ENCODE measurements around the gene GULP1. TPM values are rescaled to one million over a fixed set of nuclear protein-coding genes. Genes with fewer than 3 reads are reported as not detected.

The GULP1 gene
- total RNA-seq, 1 donor from 2014 or later: not detected

DNA sequence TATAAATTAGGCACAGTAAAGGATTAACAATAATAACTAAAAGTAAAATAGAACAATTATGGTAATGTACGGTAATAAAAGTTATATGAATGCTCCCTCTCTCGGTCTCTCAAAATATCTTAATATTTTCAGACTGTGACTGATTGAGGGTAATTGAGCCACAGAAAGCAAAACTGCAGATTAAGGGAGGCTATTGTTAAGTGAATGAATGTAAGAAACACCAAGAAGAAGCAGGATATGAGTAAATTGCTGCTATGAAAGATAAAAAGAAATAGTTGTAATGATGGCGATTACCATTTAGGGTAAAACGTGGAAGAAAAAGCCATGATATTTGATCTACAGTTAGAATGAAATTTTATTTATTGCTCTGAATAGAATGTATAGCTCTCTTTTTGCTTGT, 24.1 kb downstream of the GULP1 start:
- H3K4me1 Mint-ChIP-seq: no peaks in the 10 kb centered on the region
- TF ChIP-seq, protein P1, sequence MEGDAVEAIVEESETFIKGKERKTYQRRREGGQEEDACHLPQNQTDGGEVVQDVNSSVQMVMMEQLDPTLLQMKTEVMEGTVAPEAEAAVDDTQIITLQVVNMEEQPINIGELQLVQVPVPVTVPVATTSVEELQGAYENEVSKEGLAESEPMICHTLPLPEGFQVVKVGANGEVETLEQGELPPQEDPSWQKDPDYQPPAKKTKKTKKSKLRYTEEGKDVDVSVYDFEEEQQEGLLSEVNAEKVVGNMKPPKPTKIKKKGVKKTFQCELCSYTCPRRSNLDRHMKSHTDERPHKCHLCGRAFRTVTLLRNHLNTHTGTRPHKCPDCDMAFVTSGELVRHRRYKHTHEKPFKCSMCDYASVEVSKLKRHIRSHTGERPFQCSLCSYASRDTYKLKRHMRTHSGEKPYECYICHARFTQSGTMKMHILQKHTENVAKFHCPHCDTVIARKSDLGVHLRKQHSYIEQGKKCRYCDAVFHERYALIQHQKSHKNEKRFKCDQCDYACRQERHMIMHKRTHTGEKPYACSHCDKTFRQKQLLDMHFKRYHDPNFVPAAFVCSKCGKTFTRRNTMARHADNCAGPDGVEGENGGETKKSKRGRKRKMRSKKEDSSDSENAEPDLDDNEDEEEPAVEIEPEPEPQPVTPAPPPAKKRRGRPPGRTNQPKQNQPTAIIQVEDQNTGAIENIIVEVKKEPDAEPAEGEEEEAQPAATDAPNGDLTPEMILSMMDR (IDR thresholded peaks at IDR 0.05): no peak
- DNase-seq (no peak), ATAC-seq (ENCODE audit: low read depth) (no peak)
- ChIA-PET POLR2A (no interaction called here), CTCF (no interaction called here)
- peaks cover 7% of the 10 kb centered on the region for H3K9me3 Mint-ChIP-seq
- no peaks in the 10 kb centered on the region for H3K27me3 Mint-ChIP-seq
- no peak overlapping the region for H3K4me3 Mint-ChIP-seq
- intact Hi-C loops (cut with micrococcal nuclease): no loop called here
- no peaks in the 10 kb centered on the region for H3K36me3 Mint-ChIP-seq (ENCODE audit: low read depth)
- no peak overlapping the region for H3K27ac Mint-ChIP-seq

DNA sequence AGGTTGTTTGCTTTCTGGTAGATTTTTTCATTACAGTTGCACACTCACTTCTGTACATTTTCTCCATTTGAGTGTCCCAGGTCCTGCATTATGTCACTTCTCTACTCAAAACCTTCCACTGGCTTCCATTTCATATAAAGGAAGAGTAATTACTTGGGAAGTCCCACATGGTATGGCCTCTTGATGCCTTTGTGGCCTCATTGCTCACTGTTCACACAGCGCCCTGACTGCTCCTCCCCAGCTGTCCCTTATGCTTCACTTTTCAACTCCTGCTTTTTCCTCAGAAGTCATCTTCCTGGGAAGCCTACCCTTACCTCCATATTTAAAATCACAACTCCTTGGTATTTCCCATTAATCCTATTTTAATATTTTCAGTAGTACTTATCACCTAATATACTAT, 24.7 kb downstream of the GULP1 start:
- CTCF ChIA-PET: no interaction called here
- H3K36me3 Mint-ChIP-seq (ENCODE audit: low read depth): no peaks in the 10 kb centered on the region
- no peaks in the 10 kb centered on the region for H3K4me1 Mint-ChIP-seq
- POLR2A ChIA-PET: no interaction called here
- ATAC-seq (ENCODE audit: low read depth): no peak
- H3K4me3 Mint-ChIP-seq: no peak overlapping the region
- no peaks in the 10 kb centered on the region for H3K27me3 Mint-ChIP-seq
- H3K27ac Mint-ChIP-seq: no peak overlapping the region
- intact Hi-C loops (cut with micrococcal nuclease): no loop called here
- H3K9me3 Mint-ChIP-seq: peaks cover 7% of the 10 kb centered on the region
- TF ChIP-seq, protein P1 (IDR thresholded peaks at IDR 0.05): no peak
- no peak for DNase-seq

DNA sequence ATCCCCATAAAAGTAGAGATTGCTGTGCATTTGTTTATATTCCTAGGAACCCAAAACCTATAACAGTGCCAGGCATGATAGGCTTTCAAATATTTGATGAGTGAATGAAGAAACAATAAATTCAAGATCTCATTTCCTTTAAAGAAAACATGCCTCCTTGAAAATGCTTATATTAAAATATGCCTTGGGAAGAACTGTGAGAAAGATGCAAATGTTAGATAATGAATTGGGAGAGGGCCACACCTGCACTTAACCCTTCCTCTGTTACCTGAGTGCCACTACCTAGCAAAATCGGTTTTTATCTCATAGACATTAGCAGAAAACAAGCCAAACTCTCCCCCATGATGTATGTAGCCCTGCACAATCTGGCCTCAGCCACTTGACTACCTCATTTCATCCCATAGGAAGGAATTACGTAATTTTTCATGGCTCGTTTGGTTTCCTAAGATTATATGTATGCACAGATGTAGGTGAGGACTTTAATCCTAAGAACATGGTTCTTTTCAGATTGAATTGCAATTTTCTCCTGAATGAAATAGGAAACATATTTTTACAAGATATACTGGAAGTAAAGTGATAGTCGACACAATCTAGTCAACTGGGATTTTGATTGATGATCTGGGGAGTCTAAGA, 25.2 kb downstream of the GULP1 start:
- intact Hi-C loops (cut with micrococcal nuclease): no loop called here
- Mint-ChIP-seq H3K4me1 (no peaks in the 10 kb centered on the region), H3K4me3 (no peak overlapping the region), H3K27ac (no peak overlapping the region), H3K36me3 (ENCODE audit: low read depth) (no peaks in the 10 kb centered on the region), H3K9me3 (peaks cover 7% of the 10 kb centered on the region), H3K27me3 (no peaks in the 10 kb centered on the region)
- POLR2A ChIA-PET: no interaction called here
- TF ChIP-seq, protein P1 (IDR thresholded peaks at IDR 0.05): no peak
- DNase-seq: no peak
- CTCF ChIA-PET: no interaction called here
- no peak for ATAC-seq (ENCODE audit: low read depth)

DNA sequence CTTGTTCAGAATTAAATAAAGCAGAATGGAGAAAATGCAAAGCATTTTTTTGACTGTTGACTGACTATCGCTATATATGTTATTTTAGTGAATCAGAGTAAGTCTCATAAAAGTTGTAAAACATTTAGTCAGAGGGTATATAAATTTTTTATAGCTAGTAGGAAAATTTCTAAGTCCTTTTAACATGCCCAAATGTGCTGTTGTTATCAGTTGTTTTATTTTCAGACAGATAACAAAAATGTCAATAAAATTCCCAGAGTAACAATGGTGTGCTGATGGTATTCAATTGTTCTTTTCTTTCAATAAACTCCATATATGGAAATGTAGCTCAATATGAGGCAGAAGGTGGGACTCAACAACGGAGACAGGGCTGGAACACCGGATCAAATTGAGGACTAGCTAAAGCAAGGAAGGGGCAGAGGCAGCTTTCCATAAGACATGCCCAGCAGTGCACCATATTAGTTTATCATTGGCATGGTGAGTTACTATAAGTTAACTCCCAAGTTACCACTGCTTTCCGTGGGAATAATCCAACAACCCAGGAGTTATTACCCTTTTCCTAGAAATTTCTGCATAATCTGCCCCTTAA, 26.6 kb downstream of the GULP1 start:
- H3K27me3 Mint-ChIP-seq: no peaks in the 10 kb centered on the region
- no peak overlapping the region for H3K4me3 Mint-ChIP-seq
- ChIA-PET POLR2A (no interaction called here), CTCF (no interaction called here)
- H3K4me1 Mint-ChIP-seq: no peaks in the 10 kb centered on the region
- H3K27ac Mint-ChIP-seq: no peak overlapping the region
- DNase-seq (no peak), ATAC-seq (ENCODE audit: low read depth) (no peak)
- peaks cover 7% of the 10 kb centered on the region for H3K9me3 Mint-ChIP-seq
- TF ChIP-seq, protein P1 (IDR thresholded peaks at IDR 0.05): no peak
- intact Hi-C loops (cut with micrococcal nuclease): no loop called here
- H3K36me3 Mint-ChIP-seq (ENCODE audit: low read depth): no peaks in the 10 kb centered on the region

DNA sequence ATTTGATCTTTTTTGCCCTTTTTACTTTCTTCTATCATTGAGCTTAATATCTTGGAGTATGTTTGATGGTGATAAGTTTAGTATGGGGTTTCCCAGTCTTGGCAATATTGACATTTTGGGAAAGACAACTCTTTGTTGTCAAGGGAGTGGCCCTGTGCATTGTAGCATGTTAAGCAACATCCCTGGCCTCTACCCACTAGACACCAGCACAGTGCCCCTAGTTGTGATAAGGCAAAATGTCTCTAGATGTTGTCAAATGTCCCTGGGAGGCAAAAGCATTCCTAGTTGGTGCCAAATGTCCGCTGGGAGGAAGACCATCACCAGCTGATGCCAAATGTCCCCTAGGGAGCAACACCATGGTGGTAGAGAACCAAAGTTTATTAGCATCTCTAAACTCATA, 28.2 kb downstream of the GULP1 start:
- TF ChIP-seq, protein P1 (IDR thresholded peaks at IDR 0.05): no peak
- ChIA-PET CTCF (no interaction called here), POLR2A (no interaction called here)
- DNase-seq: no peak
- peaks cover 7% of the 10 kb centered on the region for H3K9me3 Mint-ChIP-seq
- intact Hi-C loops (cut with micrococcal nuclease): no loop called here
- H3K27ac Mint-ChIP-seq: no peak overlapping the region
- H3K27me3 Mint-ChIP-seq: no peaks in the 10 kb centered on the region
- H3K36me3 Mint-ChIP-seq (ENCODE audit: low read depth): no peaks in the 10 kb centered on the region
- no peak overlapping the region for H3K4me3 Mint-ChIP-seq
- no peak for ATAC-seq (ENCODE audit: low read depth)
- no peaks in the 10 kb centered on the region for H3K4me1 Mint-ChIP-seq
